B cell (primary cell): ENCODE results near the gene BLVRB. TPM values are rescaled to one million over a fixed set of nuclear protein-coding genes. Genes with fewer than 3 reads are reported as not detected.

Experiments used
- ATAC-seq: fragments of 200-7000 bp; cut with Tn5 transposase; one replicate; pipeline ENCODE4 v1.10.0; 2021; ENCODE audit warnings: low read depth, mild to moderate bottlenecking, moderate number of reproducible peaks, moderate library complexity
- CTCF ChIA-PET: fragments of 350-600 bp; sonication (Branson Sonifier 250); formaldehyde crosslinking; loops from one replicate; lab custom pipeline; 2021; ENCODE audit warnings: antibody characterized with exemption, inconsistent platforms; lab: Charles Lee
- POLR2A ChIA-PET: fragments of 350-600 bp; sonication (Branson Sonifier 250); formaldehyde crosslinking; loops from one replicate; lab custom pipeline; 2021; ENCODE audit warnings: antibody characterized with exemption; lab: Charles Lee
- DNase-seq: peaks from one replicate; pipeline ENCODE4 v3.0.0; 2013
- H2AFZ ChIP-seq: 2 replicates; pipeline ENCODE4 v1.6.1; 2012; ENCODE audit warnings: mild to moderate bottlenecking, low read depth, low read length; ENCODE audit not compliant: insufficient read depth, poor library complexity, severe bottlenecking
- H3K27ac ChIP-seq, 2 donors: 1 replicate in 1 of 2; 2 replicates in 1 of 2; pipeline ENCODE4 v1.5.1; 2012 to 2013; ENCODE audit warnings: low read length in 2 of 2, mild to moderate bottlenecking in 2 of 2, moderate library complexity in 1 of 2
- H3K27me3 ChIP-seq, 4 experiments: fragments of 200-600 bp in 1 of 4; sonication (generic) in 1 of 4; replicated peaks in 1 of 4; 1 replicate in 2 of 4; 2 replicates in 2 of 4; pipeline versions ENCODE4 v1.6.1 to v1.7.0; 2013 to 2016; ENCODE audit warnings: low read length in 3 of 4, mild to moderate bottlenecking in 2 of 4, mixed read lengths in 1 of 4, moderate library complexity in 1 of 4; ENCODE audit not compliant: insufficient read depth in 4 of 4, control insufficient read depth in 3 of 4; ENCODE audit errors: control extremely low read depth in 1 of 4
- H3K36me3 ChIP-seq, 2 experiments: replicated peaks in 1 of 2; 1 replicate in 1 of 2; 2 replicates in 1 of 2; pipeline versions ENCODE4 v1.6.1 to v1.7.1; 2013; ENCODE audit warnings: low read length in 1 of 2; ENCODE audit not compliant: insufficient read depth in 2 of 2, control insufficient read depth in 1 of 2; ENCODE audit errors: control extremely low read depth in 1 of 2, extremely low read depth in 1 of 2
- H3K4me1 ChIP-seq, 2 donors: fragments of 200-600 bp in 1 of 2; sonication (generic) in 1 of 2; 1 replicate in 1 of 2; 2 replicates in 1 of 2; pipeline versions ENCODE4 v1.5.1 to v1.6.1; 2013 to 2017; ENCODE audit warnings: low read length in 2 of 2; ENCODE audit not compliant: control insufficient read depth in 2 of 2, insufficient read depth in 2 of 2
- H3K4me2 ChIP-seq: replicated peaks from 2 replicates; pipeline ENCODE3; 2012; ENCODE audit warnings: mild to moderate bottlenecking, low read depth, low read length; ENCODE audit not compliant: poor library complexity, severe bottlenecking
- H3K4me3 ChIP-seq, 5 experiments: fragments of 200-600 bp in 1 of 5; sonication (generic) in 1 of 5; 1 replicate in 3 of 5; 2 replicates in 2 of 5; pipeline versions ENCODE4 v1.5.1 to v1.7.0; 2011 to 2016; ENCODE audit warnings: low read length in 4 of 5, mild to moderate bottlenecking in 4 of 5, low read depth in 2 of 5, control low read depth in 1 of 5, moderate library complexity in 1 of 5; ENCODE audit not compliant: insufficient read depth in 1 of 5; ENCODE audit errors: control extremely low read depth in 1 of 5, extremely low read depth in 1 of 5
- H3K79me2 ChIP-seq: fragments of 200-600 bp; sonication (generic); one replicate; pipeline ENCODE4 v1.6.0; 2016; ENCODE audit warnings: low read length; ENCODE audit not compliant: control insufficient read depth, insufficient read depth
- H3K9ac ChIP-seq: fragments of 200-600 bp; sonication (generic); 2 replicates; pipeline ENCODE4 v1.6.1; 2017; ENCODE audit warnings: mild to moderate bottlenecking, low read length, moderate library complexity
- H3K9me3 ChIP-seq, 3 donors: one replicate each; pipeline versions ENCODE4 v1.6.1 to v1.7.1; 2013; ENCODE audit warnings: low read length in 2 of 3; ENCODE audit not compliant: control insufficient read depth in 2 of 3, insufficient read depth in 1 of 3; ENCODE audit errors: control extremely low read depth in 1 of 3
- H4K20me1 ChIP-seq: 2 replicates; pipeline ENCODE4 v1.6.0; 2012; ENCODE audit warnings: mild to moderate bottlenecking, low read length; ENCODE audit not compliant: insufficient read depth, control insufficient read depth, poor library complexity, severe bottlenecking
- H3K27ac Mint-ChIP-seq: one replicate; pipeline ENCODE4 v1.8.0; 2021; ENCODE audit warnings: mixed read lengths
- H3K27me3 Mint-ChIP-seq: one replicate; pipeline ENCODE4 v1.8.0; 2021; ENCODE audit warnings: mixed read lengths
- H3K4me1 Mint-ChIP-seq: one replicate; pipeline ENCODE4 v1.8.0; 2021; ENCODE audit warnings: mixed read lengths
- H3K4me3 Mint-ChIP-seq: one replicate; pipeline ENCODE4 v1.8.0; 2021; ENCODE audit warnings: mixed read lengths
- H3K9me3 Mint-ChIP-seq: one replicate; pipeline ENCODE4 v1.8.0; 2022; ENCODE audit warnings: mixed read lengths; ENCODE audit not compliant: insufficient read depth
- CTCF ChIP-seq: fragments of 200-600 bp; IDR thresholded peaks from one replicate; pipeline ENCODE4 v1.8.0; 2022; ENCODE audit warnings: antibody characterized with exemption, mild to moderate bottlenecking
- EZH2 ChIP-seq: IDR thresholded peaks from 2 replicates; pipeline ENCODE4 v1.6.1; 2012; ENCODE audit warnings: borderline replicate concordance, low read depth, mild to moderate bottlenecking, moderate library complexity, low read length; ENCODE audit not compliant: insufficient read depth, poor library complexity, severe bottlenecking
- WGBS: methylation state at CpG from one replicate; pipeline ENCODE4 v1.1.5; 2013; ENCODE audit warnings: missing lambda C conversion rate; ENCODE audit not compliant: insufficient coverage; 5-methylcytosine and 5-hydroxymethylcytosine counted together
- intact Hi-C: fragments of 100-400 bp; cut with micrococcal nuclease; formaldehyde crosslinking; loops from one replicate; pipeline ENCODE4 v1.10.0; 2022
- polyA plus RNA-seq: library from polyadenylated mRNA; depleted of rRNA; stranded (reverse); fragments of >200 nt; gene quantifications from 2 replicates; pipeline ENCODE4 v1.2.3, GENCODE V29; 2012
- small RNA-seq: library from RNA; depleted of rRNA; stranded (forward); fragments of <200 nt; gene quantifications from one replicate; pipeline ENCODE3, GENCODE V24; 2012; ENCODE audit warnings: low replicate concordance, low read depth; ENCODE audit not compliant: insufficient read length
- total RNA-seq, 2 donors: library from RNA; stranded (reverse); fragments of 120-200 nt in 1 of 2; gene quantifications; 1 replicate in 1 of 2; 2 replicates in 1 of 2; pipeline versions ENCODE4 v1.2.3 to v1.2.4, GENCODE V29; 2013 to 2022

BLVRB gene
- total and polyA plus RNA-seq, 2 donors (not counting 1 experiment from before 2014, with no cell fraction given): 14.2 to 23.2 TPM

GRCh38 chr19:40398417-40399131, 67.0 kb downstream of the BLVRB start:
- Histone ChIP-seq H2AFZ (no peak overlapping the region), H3K79me2 (no peaks in the 10 kb centered on the region), H3K9ac (no peak overlapping the region), H4K20me1 (no peaks in the 10 kb centered on the region), H3K4me1 (peaks cover 4 to 12% of the 10 kb centered on the region in 2 donors), H3K4me3 (no peak overlapping the region), H3K27me3 (peaks cover 0 to 10% (median 3%) of the 10 kb centered on the region in 4 experiments), H3K27ac (no peak overlapping the region), H3K36me3 (no peaks in the 10 kb centered on the region), H3K9me3 (peaks cover 0 to 3% (median 0%) of the 10 kb centered on the region in 3 donors), H3K4me2 (peak overlapping the region; percentile 46)
- H3K9me3 Mint-ChIP-seq: no peaks in the 10 kb centered on the region
- intact Hi-C loops: no loop called here
- ATAC-seq (peak; percentile 48), DNase-seq (peak; percentile 58)
- peaks cover 8% of the 10 kb centered on the region for H3K27me3 Mint-ChIP-seq
- POLR2A ChIA-PET: no interaction called here
- H3K27ac Mint-ChIP-seq: no peak overlapping the region
- H3K4me3 Mint-ChIP-seq: peak overlapping the region; percentile 0
- TF ChIP-seq EZH2 (no peak), CTCF (no peak)
- CTCF ChIA-PET: no interaction called here
- 39% methylated on average over 49 of the region's 49 CpGs for WGBS
- H3K4me1 Mint-ChIP-seq: peaks cover 14% of the 10 kb centered on the region

Small RNA genes lying within 50 kb of the gene (small RNA-seq; reads per million reads assigned to genes)
- gene RF00017: not detected

Other genes with a start within 250 kb of the BLVRB start
- not detected in 2 replicates for gene TTC9B, start 247.4 kb downstream of the BLVRB start, total RNA-seq
- gene TTC9B, start 247.4 kb downstream of the BLVRB start, polyA plus RNA-seq: 0.04 TPM in 1 of 2 replicates, not detected in the other
- gene CCNP, start 239.1 kb downstream of the BLVRB start, total RNA-seq: 0.64 and 0.66 TPM in 2 replicates
- 0.85 and 1.5 TPM in 2 replicates for gene CCNP, start 239.1 kb downstream of the BLVRB start, polyA plus RNA-seq
- 243 and 248 TPM in 2 replicates for gene AKT2, start 180.4 kb downstream of the BLVRB start, total RNA-seq
- 195 and 221 TPM in 2 replicates for gene AKT2, start 180.4 kb downstream of the BLVRB start, polyA plus RNA-seq
- 14.3 and 16.7 TPM in 2 replicates for gene C19orf47, start 117.3 kb downstream of the BLVRB start, total RNA-seq
- 9.2 and 12.7 TPM in 2 replicates for gene C19orf47, start 117.3 kb downstream of the BLVRB start, polyA plus RNA-seq
- 61.7 and 69.0 TPM in 2 replicates for gene PLD3, start 117.0 kb downstream of the BLVRB start, total RNA-seq
- 84.8 and 153 TPM in 2 replicates for gene PLD3, start 117.0 kb downstream of the BLVRB start, polyA plus RNA-seq
- gene HIPK4, start 75.6 kb downstream of the BLVRB start, total RNA-seq: 0.20 TPM in 1 of 2 replicates, not detected in the other
- gene HIPK4, start 75.6 kb downstream of the BLVRB start, polyA plus RNA-seq: 0.04 and 0.06 TPM in 2 replicates
- gene PRX, start 52.4 kb downstream of the BLVRB start, total RNA-seq: 2.5 and 3.5 TPM in 2 replicates
- gene PRX, start 52.4 kb downstream of the BLVRB start, polyA plus RNA-seq: 0.68 and 1.1 TPM in 2 replicates
- 11.9 and 13.6 TPM in 2 replicates for gene SERTAD1, start 39.8 kb downstream of the BLVRB start, total RNA-seq
- 28.4 and 59.4 TPM in 2 replicates for gene SERTAD1, start 39.8 kb downstream of the BLVRB start, polyA plus RNA-seq
- gene SERTAD3, start 21.4 kb downstream of the BLVRB start, total RNA-seq: 39.3 and 41.6 TPM in 2 replicates
- gene SERTAD3, start 21.4 kb downstream of the BLVRB start, polyA plus RNA-seq: 16.4 and 43.9 TPM in 2 replicates
- 0.56 and 0.67 TPM in 2 replicates for gene SPTBN4, start 1.3 kb upstream of the BLVRB start, total RNA-seq
- gene SPTBN4, start 1.3 kb upstream of the BLVRB start, polyA plus RNA-seq: 0.03 and 0.04 TPM in 2 replicates
- gene SHKBP1, start 111.1 kb upstream of the BLVRB start, total RNA-seq: 179 and 192 TPM in 2 replicates
- 219 and 227 TPM in 2 replicates for gene SHKBP1, start 111.1 kb upstream of the BLVRB start, polyA plus RNA-seq
- 81.2 and 83.3 TPM in 2 replicates for gene LTBP4, start 135.6 kb upstream of the BLVRB start, total RNA-seq
- gene LTBP4, start 135.6 kb upstream of the BLVRB start, polyA plus RNA-seq: 105 and 127 TPM in 2 replicates
- gene NUMBL, start 224.9 kb upstream of the BLVRB start, total RNA-seq: 21.8 and 27.7 TPM in 2 replicates
- 7.8 and 14.2 TPM in 2 replicates for gene NUMBL, start 224.9 kb upstream of the BLVRB start, polyA plus RNA-seq